Thymus (tissue), 11 donors: ENCODE results near the gene RAB40A. TPM values are rescaled to one million over a fixed set of nuclear protein-coding genes. Genes with fewer than 3 reads are reported as not detected.
A peak's percentile ranks its signal among the peaks of the same experiment; 100 is the strongest.

Experiments used
- DNase-seq, 9 donors: peaks; one replicate each; pipeline ENCODE4 v3.0.0-alpha.2; 2013; ENCODE audit warnings: low spot score in 9 of 9, low read depth in 6 of 9, missing footprints in 1 of 9
- H3K27ac ChIP-seq, 2 donors: one replicate each; pipeline ENCODE4 v1.5.1; 2013; ENCODE audit warnings: control low read depth in 1 of 2, low read depth in 1 of 2, low read length in 1 of 2, mild to moderate bottlenecking in 1 of 2, moderate library complexity in 1 of 2
- H3K27me3 ChIP-seq, 2 donors: one replicate each; pipeline ENCODE4 v1.5.1; 2013; ENCODE audit warnings: low read length in 1 of 2; ENCODE audit not compliant: control insufficient read depth in 2 of 2, insufficient read depth in 1 of 2
- H3K36me3 ChIP-seq, 2 donors: one replicate each; pipeline ENCODE4 v1.5.1; 2013; ENCODE audit warnings: low read length in 1 of 2, mild to moderate bottlenecking in 1 of 2, moderate library complexity in 1 of 2; ENCODE audit not compliant: control insufficient read depth in 2 of 2, insufficient read depth in 2 of 2
- H3K4me1 ChIP-seq, 2 donors: one replicate each; pipeline ENCODE4 v1.5.1; 2013; ENCODE audit warnings: low read length in 2 of 2; ENCODE audit not compliant: control insufficient read depth in 2 of 2, insufficient read depth in 2 of 2
- H3K4me3 ChIP-seq, 2 donors: one replicate each; pipeline ENCODE4 v1.5.1; 2013; ENCODE audit warnings: low read length in 2 of 2, control low read depth in 1 of 2, mild to moderate bottlenecking in 1 of 2
- H3K9me3 ChIP-seq, 2 donors: one replicate each; pipeline ENCODE4 v1.5.1; 2013; ENCODE audit warnings: low read length in 1 of 2, mild to moderate bottlenecking in 1 of 2; ENCODE audit not compliant: control insufficient read depth in 2 of 2, insufficient read depth in 1 of 2
- WGBS: extraction: QIAGEN DNeasy Blood & Tissue Kit; methylation state at CpG from one replicate; pipeline ENCODE4 v1.1.7; 2013; 5-methylcytosine and 5-hydroxymethylcytosine counted together
- polyA plus RNA-seq: library from polyadenylated mRNA; stranded (reverse); fragments of 200-250 nt; gene quantifications from one replicate; pipeline ENCODE4 v1.2.3, GENCODE V29; 2013
- total RNA-seq: library from RNA; stranded (reverse); fragments of 120-200 nt; gene quantifications from one replicate; pipeline ENCODE4 v1.2.4, GENCODE V29; 2013
- donor health status: healthy.

RAB40A gene
- total and polyA plus RNA-seq, 2 donors: 0.09 to 0.48 TPM

- peaks cover 0 to 2% of the 10 kb centered on the region in 2 donors for H3K4me1 ChIP-seq
- 94% methylated on average over 3 of the region's 3 CpGs for WGBS
- no peaks in the 10 kb centered on the region for H3K9me3 ChIP-seq
- DNase-seq: no peak
- H3K4me3 ChIP-seq: no peak overlapping the region
- no peak overlapping the region for H3K27ac ChIP-seq
- no peaks in the 10 kb centered on the region for H3K36me3 ChIP-seq
- H3K27me3 ChIP-seq: no peaks in the 10 kb centered on the region
These were observed 31.2 kb upstream of the RAB40A start for GRCh38 chrX:103550415-103551051.

- no peaks in the 10 kb centered on the region for H3K36me3 ChIP-seq
- H3K27ac ChIP-seq: no peak overlapping the region
- H3K9me3 ChIP-seq: no peaks in the 10 kb centered on the region
- DNase-seq: no peak
- no peaks in the 10 kb centered on the region for H3K27me3 ChIP-seq
- no peak overlapping the region for H3K4me3 ChIP-seq
- H3K4me1 ChIP-seq: peaks cover 0 to 2% of the 10 kb centered on the region in 2 donors
- 97% methylated on average over 3 of the region's 3 CpGs for WGBS
These were observed 30.6 kb upstream of the RAB40A start for GRCh38 chrX:103549916-103550315.

DNA sequence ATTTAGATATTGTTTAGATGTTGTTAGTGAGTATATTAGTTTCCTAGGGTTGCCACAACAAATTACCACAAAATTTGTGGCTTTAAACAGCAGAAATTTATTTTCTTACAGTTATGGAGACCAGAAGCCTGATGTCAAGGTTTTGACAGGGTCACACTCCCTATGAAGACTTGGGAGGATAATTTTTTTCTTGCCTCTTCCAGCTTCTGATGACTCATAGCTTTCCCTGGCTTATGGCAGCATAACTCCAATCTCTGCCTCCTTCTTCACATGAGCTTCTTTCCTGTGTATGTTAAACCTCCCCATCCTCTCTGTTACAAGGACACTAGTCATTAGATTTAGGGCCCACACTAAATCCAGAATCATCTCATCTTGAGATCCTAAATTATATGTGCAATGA, 20.9 kb upstream of the RAB40A start:
- H3K27ac ChIP-seq: no peak overlapping the region
- no peaks in the 10 kb centered on the region for H3K9me3 ChIP-seq

DNA sequence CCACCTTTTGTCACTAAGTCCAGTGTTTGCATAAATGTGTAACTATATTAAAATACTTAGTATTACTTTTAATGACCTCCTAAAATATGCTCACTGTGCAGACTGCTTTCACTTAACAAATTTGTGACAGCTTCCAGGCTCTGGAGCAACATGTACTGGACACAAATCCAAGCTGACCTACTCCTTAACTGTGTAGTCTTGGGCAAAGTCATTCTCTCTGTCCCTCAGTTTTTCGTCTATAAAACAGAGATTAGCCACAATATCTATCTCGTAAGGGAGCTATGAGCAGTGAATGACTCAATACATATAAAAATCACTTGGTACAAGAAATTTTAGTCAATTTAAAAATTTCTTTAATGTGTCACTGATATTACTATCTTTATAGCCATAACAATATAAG, 20.4 kb upstream of the RAB40A start:
- no peak for DNase-seq
- no peaks in the 10 kb centered on the region for H3K4me1 ChIP-seq
- no peak overlapping the region for H3K4me3 ChIP-seq
- 99% methylated on average over 2 of the region's 2 CpGs for WGBS
- H3K27ac ChIP-seq: no peak overlapping the region
- no peaks in the 10 kb centered on the region for H3K36me3 ChIP-seq
- H3K27me3 ChIP-seq: no peaks in the 10 kb centered on the region
- H3K9me3 ChIP-seq: no peaks in the 10 kb centered on the region

More for the DNA sequence above, 20.9 kb upstream of the RAB40A start:
- H3K27me3 ChIP-seq: no peaks in the 10 kb centered on the region
- H3K4me3 ChIP-seq: no peak overlapping the region
- no peak for DNase-seq
- H3K4me1 ChIP-seq: no peaks in the 10 kb centered on the region
- H3K36me3 ChIP-seq: no peaks in the 10 kb centered on the region

GRCh38 chrX:103538728-103539127, 19.4 kb upstream of the RAB40A start:
- Histone ChIP-seq H3K4me1 (no peaks in the 10 kb centered on the region), H3K36me3 (no peaks in the 10 kb centered on the region), H3K27ac (peak overlapping the region in 1 of 2 donors; percentile 42), H3K27me3 (peaks cover 0 to under 1% of the 10 kb centered on the region in 2 donors), H3K9me3 (no peaks in the 10 kb centered on the region), H3K4me3 (no peak overlapping the region)
- DNase-seq: no peak

- peaks cover 0 to 2% of the 10 kb centered on the region in 2 donors for H3K27me3 ChIP-seq
- no peaks in the 10 kb centered on the region for H3K36me3 ChIP-seq
- no peak overlapping the region for H3K4me3 ChIP-seq
- no peak overlapping the region for H3K27ac ChIP-seq
- no peaks in the 10 kb centered on the region for H3K9me3 ChIP-seq
- WGBS: 96% methylated on average over 3 of the region's 3 CpGs
- no peaks in the 10 kb centered on the region for H3K4me1 ChIP-seq
- no peak for DNase-seq
These were observed 18.6 kb upstream of the RAB40A start for GRCh38 chrX:103537871-103538387.

DNA sequence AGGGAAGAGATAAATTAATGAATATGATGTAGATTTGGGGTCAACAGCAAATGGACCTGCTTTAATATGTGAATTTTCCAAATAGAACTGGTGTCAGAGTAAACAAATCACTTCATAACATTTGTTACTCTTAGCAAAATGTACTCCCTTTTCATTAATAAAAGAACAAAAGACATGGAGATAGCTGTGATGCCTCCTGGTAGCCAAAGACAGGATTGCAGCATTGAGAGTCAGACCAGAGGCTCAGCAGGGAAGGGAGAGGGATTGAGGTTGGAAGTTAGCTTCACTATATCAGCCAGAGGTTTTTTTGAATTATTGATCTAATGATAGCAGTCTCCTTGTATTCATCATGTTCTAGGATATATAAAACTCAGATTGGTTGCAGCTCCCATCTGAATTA, 17.4 kb upstream of the RAB40A start:
- no peaks in the 10 kb centered on the region for H3K4me1 ChIP-seq
- no peaks in the 10 kb centered on the region for H3K36me3 ChIP-seq
- no peak overlapping the region for H3K4me3 ChIP-seq
- H3K27ac ChIP-seq: no peak overlapping the region
- H3K9me3 ChIP-seq: no peaks in the 10 kb centered on the region
- DNase-seq: no peak
- peaks cover 0 to 2% of the 10 kb centered on the region in 2 donors for H3K27me3 ChIP-seq

DNA sequence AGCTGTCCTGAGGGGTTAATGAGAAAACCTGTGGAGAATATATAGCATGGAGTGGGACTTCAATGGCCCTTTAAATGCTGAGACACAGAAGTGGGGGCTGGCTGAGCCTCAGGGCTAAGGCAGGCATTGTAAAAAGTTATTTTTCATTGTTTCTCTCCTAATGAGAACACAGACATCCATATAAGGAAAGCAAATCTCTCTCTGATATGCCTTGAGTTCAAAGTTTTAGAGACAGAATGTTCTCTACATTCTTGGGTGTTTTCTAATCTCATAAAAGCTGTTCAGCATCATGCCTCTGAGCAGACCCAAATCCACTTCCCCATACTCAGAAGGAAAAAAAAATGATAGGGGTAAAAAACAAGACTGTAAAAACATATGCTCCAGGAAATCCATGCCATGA, 16.8 kb upstream of the RAB40A start:
- Histone ChIP-seq H3K27ac (peak overlapping the region in 1 of 2 donors; percentile 5), H3K9me3 (no peaks in the 10 kb centered on the region), H3K4me1 (no peaks in the 10 kb centered on the region), H3K36me3 (no peaks in the 10 kb centered on the region), H3K4me3 (no peak overlapping the region), H3K27me3 (peaks cover 0 to 2% of the 10 kb centered on the region in 2 donors)
- DNase-seq: no peak

DNA sequence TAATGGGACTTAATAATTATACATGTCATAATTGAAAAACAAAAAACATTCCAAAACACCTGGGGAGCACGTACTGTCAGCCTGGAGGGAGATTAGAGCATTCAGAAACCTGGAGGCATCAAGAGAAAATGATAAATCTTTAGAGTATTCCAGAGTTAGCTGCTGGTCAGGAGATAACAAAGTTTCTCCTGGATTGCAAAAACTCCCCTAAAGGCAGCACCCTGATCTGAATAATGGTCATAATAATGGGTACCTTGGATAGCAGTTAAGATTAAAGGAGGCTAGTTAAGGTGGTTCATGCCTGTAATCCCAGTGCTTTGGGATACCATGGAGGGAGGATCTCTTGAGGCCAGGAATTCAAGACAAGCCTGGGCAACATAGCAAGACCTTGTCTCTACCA, 15.9 kb upstream of the RAB40A start:
- Histone ChIP-seq H3K36me3 (no peaks in the 10 kb centered on the region), H3K27me3 (peaks cover 0 to 2% of the 10 kb centered on the region in 2 donors), H3K9me3 (no peaks in the 10 kb centered on the region), H3K4me3 (no peak overlapping the region), H3K4me1 (no peaks in the 10 kb centered on the region), H3K27ac (no peak overlapping the region)
- 96% methylated on average over 1 of the region's 1 CpG for WGBS
- no peak for DNase-seq
